HG03060 (cell line): Measurements from ENCODE around the gene CD38.
"Not testable (repeated sequence)": the region's sequence is repeated elsewhere in the genome, so short reads cannot be mapped to it uniquely, and the experiment has no call there.

Experiments
- ATAC-seq: cut with Tn5 transposase; IDR thresholded peaks from one replicate; pipeline ENCODE4 v1.9.1; 2021; ENCODE audit warnings: low read depth, moderate number of reproducible peaks; ENCODE audit not compliant: unreplicated experiment

CD38 gene

GRCh38 chr4:15758294-15758693 is 19.8 kb upstream of the CD38 start:
- no peak for ATAC-seq

DNA sequence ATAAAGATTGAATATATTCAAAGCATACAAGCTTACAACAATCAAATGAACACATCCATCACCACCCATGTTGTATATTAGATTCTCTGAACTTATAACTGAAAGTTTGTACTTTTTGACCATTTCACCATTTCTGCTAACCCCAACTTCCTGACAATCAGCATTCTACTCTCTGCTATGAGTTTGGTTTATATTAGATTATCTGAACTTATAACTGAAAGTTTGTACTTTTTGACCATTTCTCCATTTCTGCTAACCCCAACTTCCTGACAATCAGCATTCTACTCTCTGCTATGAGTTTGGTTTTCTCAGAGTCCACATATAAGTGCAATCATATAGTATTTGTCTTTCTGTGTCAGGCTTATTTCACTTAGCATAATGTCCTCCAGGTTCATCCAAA is 15.7 kb upstream of the CD38 start:
- not testable (repeated sequence) for ATAC-seq

DNA sequence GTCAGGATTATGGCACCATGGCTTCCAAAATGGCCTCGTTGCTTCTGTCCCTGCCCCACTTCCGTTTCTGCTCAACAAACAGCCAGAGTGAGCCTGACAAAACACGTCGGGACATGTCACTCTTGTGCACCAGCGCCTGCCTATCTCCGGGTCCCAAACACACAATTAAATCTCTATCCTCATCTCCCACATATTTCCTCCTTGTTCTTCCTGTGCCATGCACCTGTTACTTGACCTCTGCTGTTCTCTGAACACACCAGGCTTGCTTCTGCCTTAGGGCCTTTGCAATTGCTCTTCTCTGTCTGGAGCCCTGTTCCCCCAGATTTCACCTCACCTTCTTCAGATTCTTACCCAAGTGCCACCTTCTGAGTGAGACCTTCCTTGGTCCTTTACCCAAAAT is 12.7 kb upstream of the CD38 start:
- no peak for ATAC-seq

DNA sequence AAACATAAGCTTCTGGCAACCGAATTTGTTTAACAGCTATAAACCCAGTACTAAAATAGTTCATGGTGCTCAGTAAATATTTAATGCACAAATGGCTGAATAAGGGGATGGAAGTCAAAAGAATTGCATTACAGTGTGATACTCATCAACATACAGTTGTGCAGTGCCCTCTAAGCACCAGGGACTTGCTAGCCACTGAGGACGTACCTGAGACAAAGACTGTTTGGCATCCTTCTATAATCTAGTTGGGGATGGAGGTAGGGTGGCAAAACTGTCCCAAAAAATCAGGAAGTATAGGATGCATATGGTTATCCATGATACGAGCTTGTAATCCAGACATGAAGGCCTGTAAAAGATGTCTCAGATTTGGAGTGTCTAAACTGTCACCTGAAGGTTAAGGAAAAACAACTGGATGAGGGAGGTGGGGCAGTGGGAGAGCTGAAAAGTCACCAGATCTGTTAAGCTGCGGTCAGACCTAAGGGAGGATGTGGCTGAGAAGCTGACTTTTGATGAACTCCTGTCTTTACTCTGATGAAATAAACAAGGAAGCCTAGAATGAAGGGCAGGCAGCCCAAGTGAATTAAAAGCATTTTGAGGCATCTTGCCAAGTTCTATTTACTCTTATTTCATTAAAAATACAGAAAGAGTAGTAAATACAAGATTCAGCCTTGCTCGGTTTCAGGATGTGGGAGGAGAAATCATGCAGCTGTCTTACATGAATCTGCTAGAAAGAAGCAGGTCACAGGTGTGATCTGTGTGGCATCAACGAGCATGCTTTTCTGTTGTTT is 12.0 kb upstream of the CD38 start:
- peak; percentile 70 for ATAC-seq

GRCh38 chr4:15766821-15767220 is 11.3 kb upstream of the CD38 start:
- ATAC-seq, result no peak

DNA sequence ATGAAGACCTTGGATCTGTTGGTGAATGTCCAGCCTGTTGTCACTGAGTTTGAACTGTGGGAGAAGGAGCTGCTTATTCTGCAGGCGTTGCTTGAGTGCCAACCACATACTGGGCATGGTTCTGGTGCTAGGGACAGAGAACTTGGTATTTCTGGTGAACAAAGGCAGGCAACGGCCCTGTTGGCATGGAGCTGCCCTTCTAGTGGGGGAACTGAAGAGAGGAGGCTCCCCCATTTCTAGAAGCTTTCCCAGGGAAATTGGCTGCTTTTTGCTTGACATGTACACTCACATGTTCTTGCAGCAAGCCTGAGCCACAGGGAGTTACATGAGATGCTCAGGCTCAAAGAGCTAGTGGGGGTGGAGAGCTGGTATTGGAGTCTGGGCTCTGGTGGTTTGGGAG is 8.9 kb upstream of the CD38 start:
- ATAC-seq, result no peak

DNA sequence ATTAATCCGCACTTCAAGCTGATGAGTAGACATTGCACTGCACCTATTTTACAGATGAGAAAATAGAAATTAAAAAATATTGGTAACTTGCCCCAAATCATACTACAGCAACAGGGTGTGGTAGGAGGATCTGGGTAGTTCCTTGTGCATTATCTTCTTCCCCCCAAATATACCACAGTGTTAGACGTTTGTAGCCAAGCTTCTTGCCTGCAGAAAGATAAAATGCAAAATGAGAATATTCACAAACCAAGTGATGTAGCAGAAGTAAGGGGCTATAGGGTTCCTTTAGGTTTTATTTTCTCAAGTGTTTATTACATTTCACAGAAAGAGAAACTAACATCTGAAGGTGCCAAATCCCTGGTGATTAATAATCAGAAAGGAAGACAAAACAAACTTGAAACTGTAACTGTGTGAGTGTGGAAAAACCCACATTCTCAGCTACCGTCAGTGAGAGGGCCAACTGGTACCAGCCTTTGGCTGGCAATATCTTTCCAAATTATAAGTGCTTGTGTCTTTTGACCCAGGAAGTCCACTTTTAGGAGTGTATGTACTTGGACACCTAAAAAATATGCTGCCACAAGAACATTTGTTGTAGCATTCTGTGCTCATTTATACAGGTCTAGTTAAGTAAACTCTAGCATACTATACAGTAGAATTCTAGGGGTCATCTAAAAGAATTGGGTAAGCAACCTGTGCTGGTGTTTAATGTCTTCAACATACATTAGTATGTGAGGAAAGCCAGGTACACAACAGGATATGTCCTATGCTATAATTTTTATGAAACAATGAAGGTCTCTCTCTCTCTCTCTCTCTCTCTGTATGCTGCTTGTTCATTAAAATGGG is 6.7 kb upstream of the CD38 start:
- ATAC-seq, result peak; percentile 75

DNA sequence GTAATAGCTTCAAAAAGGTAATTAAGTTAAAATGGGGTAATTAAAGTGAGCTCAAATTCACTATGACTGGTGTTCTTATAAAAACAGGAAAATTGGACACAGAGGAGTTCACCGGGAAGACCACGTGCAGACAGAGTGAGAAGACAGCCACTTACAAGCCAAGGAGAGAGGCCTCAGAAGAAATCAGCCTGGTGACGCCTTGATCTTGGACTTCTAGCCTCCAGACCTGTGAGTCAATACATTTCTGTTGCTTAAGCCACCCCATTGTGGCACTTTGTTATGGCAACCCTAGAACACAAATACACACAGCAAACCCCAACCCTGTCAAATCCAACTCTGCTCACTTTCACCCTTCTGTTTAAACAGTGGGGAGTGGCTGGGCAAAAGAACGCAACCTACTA is 4.1 kb upstream of the CD38 start:
- no peak for ATAC-seq

- ATAC-seq, result no peak
Observed at GRCh38 chr4:15776871-15777648, 1.1 kb upstream of the CD38 start.

DNA sequence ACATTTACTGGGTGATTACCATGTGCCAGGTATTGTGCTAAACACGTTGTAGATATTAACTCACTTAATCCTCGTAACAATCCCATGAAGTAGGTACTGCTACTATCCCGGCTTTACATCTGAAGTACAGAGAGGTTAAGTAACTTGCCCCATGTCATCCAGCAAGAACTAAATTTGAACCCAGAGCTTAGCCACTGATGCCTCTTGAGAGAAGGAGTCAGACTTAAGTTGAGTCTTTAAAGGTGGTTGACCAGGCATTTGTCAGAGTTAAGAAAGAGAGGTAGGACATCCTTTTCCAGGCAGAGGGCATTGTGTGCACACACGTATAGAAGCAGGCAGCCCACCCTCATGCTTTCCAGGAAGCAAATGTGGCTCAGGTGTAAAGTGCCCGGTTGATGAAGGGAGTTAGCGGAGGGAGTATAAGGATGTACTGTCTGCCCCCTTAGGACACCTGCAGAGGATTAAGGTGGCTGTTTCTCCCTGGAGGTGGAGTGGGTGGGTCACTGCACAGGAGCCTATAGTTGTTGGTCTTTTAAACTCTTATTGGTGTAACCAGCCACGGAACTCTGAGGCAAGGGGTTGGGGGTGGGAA is 335 bp upstream of the CD38 start:
- no peak for ATAC-seq

- no peak for ATAC-seq
Observed at GRCh38 chr4:15779306-15779705, 1.2 kb downstream of the CD38 start.

- ATAC-seq, result no peak
Observed at GRCh38 chr4:15779809-15780208, 1.7 kb downstream of the CD38 start.

DNA sequence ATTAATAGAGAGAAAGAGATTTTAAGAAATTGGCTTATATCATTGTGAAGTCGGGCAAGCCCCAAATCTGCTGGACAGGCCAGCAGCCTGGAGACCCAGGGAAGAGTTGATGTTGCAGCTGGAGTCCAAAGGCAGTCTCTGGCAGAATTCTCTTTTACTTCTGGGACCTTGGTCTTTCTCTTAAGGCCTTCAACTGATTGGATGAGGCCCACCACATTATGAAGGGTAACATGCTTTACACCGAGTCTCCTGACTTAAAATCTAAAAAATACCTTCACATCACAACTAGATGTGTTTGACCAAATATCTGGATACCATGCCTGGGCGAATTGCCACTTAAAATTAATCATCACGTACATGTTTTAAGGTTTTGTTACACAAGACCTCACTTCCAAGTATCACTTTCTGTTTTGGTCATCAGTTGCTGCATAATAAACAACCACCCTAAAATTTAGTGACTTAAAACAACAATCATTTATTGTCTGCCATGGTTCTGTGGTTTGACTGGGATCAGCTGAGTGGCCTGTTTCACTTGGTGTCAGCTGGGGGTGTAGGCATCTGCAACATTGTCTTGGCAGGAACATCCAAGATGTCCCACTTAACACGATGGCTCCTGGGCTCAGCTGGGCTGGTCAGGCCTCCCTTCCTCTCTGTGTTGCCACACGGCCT is 3.4 kb downstream of the CD38 start:
- ATAC-seq, result peak; percentile 39

- no peak for ATAC-seq
Observed at GRCh38 chr4:15783676-15784075, 5.5 kb downstream of the CD38 start.

- ATAC-seq, result peak; percentile 66
Observed at GRCh38 chr4:15784959-15785634, 7.0 kb downstream of the CD38 start.

DNA sequence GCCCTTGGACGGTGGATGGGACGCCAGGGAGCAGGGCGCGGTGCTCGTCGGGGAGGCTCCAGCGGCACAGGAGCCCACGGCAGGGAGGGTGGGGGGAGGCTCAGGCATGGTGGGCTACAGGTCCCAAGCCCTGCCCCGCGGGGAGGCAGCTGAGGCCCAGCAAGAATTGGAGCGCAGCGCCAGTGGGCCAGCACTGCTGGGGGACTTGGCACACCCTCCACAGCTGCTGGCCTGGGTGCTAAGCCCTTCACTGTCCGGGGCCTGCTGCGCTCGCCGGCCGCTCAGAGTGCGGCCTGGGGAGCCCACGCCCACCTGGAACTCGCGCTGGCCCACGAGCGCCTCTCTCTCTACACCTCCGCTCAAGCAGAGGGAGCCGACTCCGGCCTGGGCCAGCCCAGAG is 8.6 kb downstream of the CD38 start:
- ATAC-seq, result no peak

DNA sequence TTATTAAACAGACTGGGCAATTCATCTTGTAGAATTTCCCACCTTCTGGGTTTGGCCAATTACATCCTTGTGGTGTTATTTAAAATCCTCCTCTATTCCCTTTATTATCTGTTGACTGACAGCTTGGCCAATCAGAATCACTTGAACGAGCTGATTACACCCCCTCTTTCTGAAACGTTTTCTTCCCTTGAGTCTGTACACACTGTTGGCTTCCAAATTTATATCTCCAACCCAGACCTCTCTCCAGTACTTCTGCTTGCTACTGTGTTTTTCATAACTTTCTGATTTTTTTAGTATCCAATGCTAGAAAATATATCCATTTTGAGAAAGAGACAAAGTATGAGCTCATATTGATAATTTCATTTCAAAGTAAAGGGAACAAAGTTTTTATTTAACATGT is 14.8 kb downstream of the CD38 start:
- no peak for ATAC-seq

DNA sequence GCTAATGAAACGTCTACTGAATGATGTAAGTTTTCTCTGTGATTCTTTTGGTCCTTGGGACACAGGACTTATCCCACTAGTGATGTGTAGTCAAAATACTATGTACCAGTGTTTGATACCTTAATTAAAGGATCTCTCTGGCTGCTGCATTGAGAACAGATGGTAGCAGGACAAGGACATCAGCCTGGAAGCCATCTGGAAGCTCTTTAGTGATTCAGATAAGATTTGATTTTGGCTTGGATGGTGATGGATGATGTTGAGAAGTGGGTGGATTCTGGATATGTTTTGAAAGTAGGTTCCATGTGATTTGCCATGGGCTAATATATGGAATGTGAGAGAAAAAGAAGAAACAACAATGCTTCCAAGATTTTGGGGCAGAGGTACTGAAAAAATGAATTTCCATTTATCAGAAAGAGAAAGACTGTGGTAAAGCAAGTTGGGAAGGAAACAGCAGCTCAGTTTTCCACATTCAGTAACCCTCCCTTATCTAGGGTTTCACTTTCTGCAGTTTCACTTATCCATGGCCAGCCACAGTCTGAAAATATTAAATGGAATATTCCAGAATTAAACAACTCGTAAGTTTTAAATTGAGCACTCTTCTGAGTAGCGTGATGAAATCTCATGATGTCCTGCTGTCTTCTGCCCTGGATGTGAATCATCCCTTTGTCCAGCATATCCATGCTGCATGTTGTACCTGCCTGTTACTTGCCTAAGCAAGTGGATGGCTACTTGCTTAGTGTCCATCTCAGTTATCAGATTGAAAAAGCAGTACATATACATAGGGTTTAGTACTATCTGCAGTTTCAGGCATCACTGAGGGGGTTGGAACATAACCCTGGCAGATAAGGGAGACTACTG is 15.6 kb downstream of the CD38 start:
- ATAC-seq, result no peak

- ATAC-seq, result no peak
Observed at GRCh38 chr4:15794426-15794825, 16.3 kb downstream of the CD38 start.
